Ascending aorta (tissue), 2 donors: ENCODE data around the gene PEF1. TPM values are rescaled to one million over a fixed set of nuclear protein-coding genes. Genes with fewer than 3 reads are reported as not detected.

Experiments
- DNase-seq, 2 donors: peaks; one replicate each; pipeline ENCODE4 v3.0.0-alpha.2; 2019; ENCODE audit warnings: low spot score in 2 of 2
- H3K27ac ChIP-seq, 2 donors: fragments of 200-600 bp; sonication (generic); one replicate each; pipeline ENCODE4 v1.5.1; 2016 to 2017; ENCODE audit warnings: mild to moderate bottlenecking in 1 of 2
- H3K27me3 ChIP-seq: fragments of 200-600 bp; sonication (generic); one replicate; pipeline ENCODE4 v1.5.1; 2017
- H3K36me3 ChIP-seq, 2 donors: fragments of 200-600 bp; sonication (generic); one replicate each; pipeline ENCODE4 v1.5.1; 2016
- H3K4me1 ChIP-seq, 2 donors: fragments of 200-600 bp; sonication (generic); one replicate each; pipeline ENCODE4 v1.5.1; 2016 to 2017; ENCODE audit warnings: mild to moderate bottlenecking in 1 of 2
- H3K4me3 ChIP-seq, 2 donors: fragments of 200-600 bp; sonication (generic); one replicate each; pipeline ENCODE4 v1.5.1; 2016 to 2017; ENCODE audit warnings: mild to moderate bottlenecking in 1 of 2
- H3K9me3 ChIP-seq, 2 donors: fragments of 200-600 bp; sonication (generic); one replicate each; pipeline ENCODE4 v1.5.1; 2016
- CTCF ChIP-seq, 3 experiments: fragments of 200-600 bp in 2 of 3; fragments of 450-650 bp in 1 of 3; sonication (generic) in 2 of 3; IDR thresholded peaks; one replicate each; pipeline ENCODE4 v1.5.1; 2016 to 2019; ENCODE audit warnings: antibody characterized with exemption in 3 of 3, mild to moderate bottlenecking in 1 of 3, moderate library complexity in 1 of 3
- intact Hi-C: fragments of 100-400 bp; cut with DNase I; formaldehyde crosslinking; loops from one replicate; pipeline ENCODE4 v1.15.1; 2023
- total RNA-seq: library from RNA; depleted of rRNA; stranded (reverse); fragments of >200 nt; gene quantifications from one replicate; pipeline ENCODE4 v1.1.0, GENCODE V29; 2016

PEF1 gene
- total RNA-seq, 1 donor from 2014 or later: 340 TPM

DNA sequence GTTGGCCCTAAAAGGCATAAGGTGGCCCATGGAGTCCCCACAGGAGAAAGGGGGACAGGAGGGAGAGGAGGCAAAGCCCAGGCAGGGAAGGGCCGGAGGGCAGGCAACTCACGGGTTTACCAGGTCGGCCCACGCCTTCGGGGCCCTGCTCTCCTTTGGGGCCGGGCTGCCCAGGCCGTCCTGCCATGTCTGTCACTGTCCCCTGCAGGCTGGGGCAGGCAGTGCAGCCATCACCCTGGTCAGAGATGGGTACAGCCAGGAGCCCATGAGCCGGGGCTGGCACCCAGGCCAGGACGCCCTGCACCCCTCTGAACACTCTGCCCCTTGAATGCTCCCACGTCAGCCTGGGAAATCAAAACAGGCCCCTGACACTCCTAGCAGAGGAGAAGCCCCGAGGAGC, 39.3 kb upstream of the PEF1 start:
- TF ChIP-seq CTCF (IDR thresholded peaks at IDR 0.05): no peak
- intact Hi-C loops: no loop called here
- no peaks in the 10 kb centered on the region for H3K9me3 ChIP-seq
- H3K27ac ChIP-seq: no peak overlapping the region
- H3K27me3 ChIP-seq: no peaks in the 10 kb centered on the region
- no peak overlapping the region for H3K4me3 ChIP-seq
- H3K4me1 ChIP-seq: no peaks in the 10 kb centered on the region
- no peak for DNase-seq
- H3K36me3 ChIP-seq: peaks cover 49 to 77% of the 10 kb centered on the region in 2 donors

DNA sequence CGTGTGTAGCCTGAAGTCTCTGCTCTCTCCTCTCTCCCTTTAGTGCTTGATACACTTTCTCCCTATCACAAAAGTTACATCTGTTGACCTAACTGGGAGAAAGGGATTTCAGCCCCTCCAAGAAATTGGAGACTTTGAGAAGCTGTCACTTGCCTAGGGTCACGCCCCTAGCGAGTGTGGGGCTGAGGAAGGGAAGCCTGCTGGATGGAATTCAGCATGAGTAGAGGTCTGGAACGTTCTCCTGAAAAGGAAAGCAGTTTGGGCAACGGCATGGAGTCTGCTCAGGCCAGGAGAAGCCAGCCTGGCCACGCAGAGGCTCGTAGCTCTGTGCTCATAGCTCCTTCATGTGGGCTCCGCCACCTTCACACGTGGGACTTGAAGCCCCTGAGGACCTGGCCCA, 36.7 kb upstream of the PEF1 start:
- TF ChIP-seq CTCF (IDR thresholded peaks at IDR 0.05): no peak
- intact Hi-C loops: no loop called here

DNA sequence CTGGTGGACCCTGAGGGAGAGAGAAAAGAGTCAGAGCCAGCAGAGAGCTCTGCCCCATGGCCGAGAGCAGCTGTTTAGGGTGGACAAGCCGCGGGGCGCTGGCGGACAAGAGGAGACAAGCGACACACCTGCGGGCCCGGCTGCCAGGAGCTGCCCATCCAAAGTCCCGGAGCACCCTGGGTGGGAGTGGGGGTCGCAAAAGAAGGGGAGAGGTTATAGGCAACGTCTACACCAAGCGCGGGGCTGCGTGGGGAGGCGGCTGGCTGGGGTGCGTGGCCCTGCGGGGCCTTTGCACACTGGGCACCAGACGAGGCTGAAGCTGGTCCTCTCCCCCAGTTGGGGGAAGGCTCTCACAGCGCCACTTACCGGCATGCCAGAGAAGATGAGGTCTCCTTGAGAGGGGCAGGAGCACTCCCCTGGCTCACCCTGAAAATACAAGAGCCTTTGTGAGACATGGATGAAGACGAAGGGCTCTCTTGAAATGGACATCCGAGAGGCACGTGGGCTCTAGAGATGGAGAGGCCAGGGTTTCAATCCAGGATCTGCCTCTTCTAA, 35.1 kb upstream of the PEF1 start:
- TF ChIP-seq CTCF (IDR thresholded peaks at IDR 0.05): no peak
- peaks cover 22 to 65% of the 10 kb centered on the region in 2 donors for H3K36me3 ChIP-seq
- no peaks in the 10 kb centered on the region for H3K27me3 ChIP-seq
- H3K4me1 ChIP-seq: no peaks in the 10 kb centered on the region
- no peaks in the 10 kb centered on the region for H3K9me3 ChIP-seq
- intact Hi-C loops: no loop called here
- H3K27ac ChIP-seq: no peak overlapping the region
- H3K4me3 ChIP-seq: no peak overlapping the region
- DNase-seq: no peak

More for the DNA sequence above, 36.7 kb upstream of the PEF1 start:
- DNase-seq: no peak
- Histone ChIP-seq H3K4me1 (no peaks in the 10 kb centered on the region), H3K27ac (peak overlapping the region; percentile 37 to 53), H3K27me3 (no peaks in the 10 kb centered on the region), H3K36me3 (peaks cover 38 to 74% of the 10 kb centered on the region in 2 donors), H3K9me3 (no peaks in the 10 kb centered on the region), H3K4me3 (no peak overlapping the region)

DNA sequence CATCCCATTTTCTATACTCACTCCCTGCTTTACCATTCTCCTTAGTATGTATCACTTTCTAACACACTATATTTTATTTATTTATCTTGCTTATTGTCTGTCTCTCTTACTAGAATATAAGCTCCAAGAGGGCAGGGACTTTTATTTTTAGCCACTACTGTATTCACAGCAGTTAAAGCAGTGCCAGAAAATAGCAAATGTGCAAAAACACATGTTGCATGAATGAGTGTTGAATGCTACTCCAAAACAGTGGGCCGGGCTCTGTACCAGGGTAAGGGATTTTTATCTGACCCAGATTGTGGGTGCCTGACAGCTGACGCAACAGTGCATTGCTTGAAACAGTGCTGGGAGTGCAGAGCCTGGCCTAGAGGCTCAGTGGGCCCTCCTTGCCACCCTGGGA, 34.4 kb upstream of the PEF1 start:
- TF ChIP-seq CTCF (IDR thresholded peaks at IDR 0.05): no peak
- Histone ChIP-seq H3K4me1 (no peaks in the 10 kb centered on the region), H3K36me3 (peaks cover 16 to 58% of the 10 kb centered on the region in 2 donors), H3K27ac (no peak overlapping the region), H3K9me3 (no peaks in the 10 kb centered on the region), H3K4me3 (no peak overlapping the region), H3K27me3 (no peaks in the 10 kb centered on the region)
- intact Hi-C loops: no loop called here
- DNase-seq: no peak

DNA sequence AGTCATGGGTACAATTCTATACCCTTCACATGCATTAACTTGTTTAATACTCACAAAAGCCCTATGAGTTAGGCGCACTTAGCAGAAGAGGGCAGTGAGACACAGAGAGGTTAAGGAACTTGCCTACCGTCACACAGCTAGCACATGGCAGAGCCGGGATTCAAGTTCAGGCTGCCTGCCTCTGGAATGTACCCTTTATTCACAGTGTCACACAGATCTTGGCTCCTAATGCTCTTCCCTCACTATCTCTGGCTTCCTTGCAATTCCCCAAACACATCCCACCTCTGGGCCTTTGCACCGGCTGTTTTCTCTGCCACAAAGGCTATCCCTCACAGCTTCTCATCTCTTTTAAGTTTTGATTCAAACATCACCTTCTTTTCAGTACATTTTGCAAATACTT, 34.0 kb upstream of the PEF1 start:
- H3K9me3 ChIP-seq: no peaks in the 10 kb centered on the region
- no peaks in the 10 kb centered on the region for H3K4me1 ChIP-seq
- H3K27me3 ChIP-seq: no peaks in the 10 kb centered on the region
- peaks cover 11 to 54% of the 10 kb centered on the region in 2 donors for H3K36me3 ChIP-seq
- no peak overlapping the region for H3K27ac ChIP-seq
- intact Hi-C loops: no loop called here
- DNase-seq: no peak
- TF ChIP-seq CTCF (IDR thresholded peaks at IDR 0.05): no peak
- H3K4me3 ChIP-seq: no peak overlapping the region

DNA sequence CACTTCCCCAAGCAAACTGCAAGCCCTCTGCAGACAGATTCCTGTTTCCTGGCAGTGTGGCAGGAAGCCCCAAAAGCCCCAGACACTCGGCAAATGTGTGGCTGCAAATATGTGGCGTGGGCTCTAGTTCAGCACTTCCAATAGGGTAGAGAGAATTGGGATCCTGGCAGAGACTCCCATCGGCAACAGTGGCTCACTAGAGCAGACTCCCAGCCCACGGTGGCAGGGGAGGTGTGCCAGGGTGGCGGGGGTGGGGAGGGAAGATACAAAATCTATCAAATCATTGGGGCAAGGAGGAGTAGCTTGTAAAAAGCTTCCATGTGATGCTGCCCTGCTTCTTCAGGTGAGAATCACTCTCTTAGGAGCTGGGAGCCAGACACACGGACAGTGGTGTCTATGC, 33.3 kb upstream of the PEF1 start:
- intact Hi-C loops: no loop called here
- H3K27me3 ChIP-seq: no peaks in the 10 kb centered on the region
- TF ChIP-seq CTCF (IDR thresholded peaks at IDR 0.05): no peak
- no peak for DNase-seq
- no peak overlapping the region for H3K27ac ChIP-seq
- no peak overlapping the region for H3K4me3 ChIP-seq
- peaks cover 8 to 47% of the 10 kb centered on the region in 2 donors for H3K36me3 ChIP-seq
- H3K4me1 ChIP-seq: peaks cover 0 to 2% of the 10 kb centered on the region in 2 donors
- H3K9me3 ChIP-seq: no peaks in the 10 kb centered on the region
